Fibroblast of skin of scalp (primary cell): ENCODE results near the gene MAD2L1.

Source experiments
- DNase-seq: peaks from one replicate; pipeline ENCODE4 v3.0.0-alpha.2; 2013

MAD2L1 gene

DNA sequence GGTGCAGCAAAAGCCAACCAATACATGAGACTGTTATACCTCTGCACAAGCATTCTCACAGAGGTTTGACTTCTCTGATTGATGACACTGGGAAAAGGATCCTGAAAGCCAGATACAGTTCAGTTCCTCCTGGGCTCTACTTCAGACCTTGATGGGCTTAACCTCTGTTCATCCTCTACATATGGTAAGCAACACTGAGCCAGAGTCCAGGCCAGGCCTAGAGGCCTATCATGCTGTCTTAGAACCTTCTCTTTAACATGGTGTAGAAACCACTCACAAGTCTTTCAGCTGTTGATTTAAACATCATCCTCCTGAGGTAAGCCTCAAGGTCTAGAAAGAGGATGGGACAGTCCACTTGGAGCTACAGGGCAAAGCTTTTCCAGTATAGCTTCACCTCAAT lies 9.2 kb downstream of the MAD2L1 start:
- DNase-seq, result no peak

DNA sequence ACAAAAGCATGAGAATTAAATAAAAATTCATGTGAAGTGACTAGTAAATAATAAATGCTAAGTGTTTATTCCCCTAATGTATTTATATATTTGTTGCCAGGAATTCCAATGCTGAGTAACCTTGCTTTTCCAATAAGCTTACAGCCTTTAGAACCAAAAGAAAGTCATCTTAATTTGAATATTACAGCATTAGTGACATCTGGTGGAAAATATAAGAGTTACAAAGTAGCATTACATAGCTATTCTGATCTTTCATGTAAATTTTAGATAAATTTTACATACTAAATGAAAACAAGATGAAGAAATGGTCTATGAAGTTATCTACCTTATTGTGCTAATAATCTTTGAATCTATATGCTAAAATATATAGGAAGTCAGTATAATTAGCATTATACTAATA lies 10.4 kb downstream of the MAD2L1 start:
- peak; percentile 46 for DNase-seq

DNA sequence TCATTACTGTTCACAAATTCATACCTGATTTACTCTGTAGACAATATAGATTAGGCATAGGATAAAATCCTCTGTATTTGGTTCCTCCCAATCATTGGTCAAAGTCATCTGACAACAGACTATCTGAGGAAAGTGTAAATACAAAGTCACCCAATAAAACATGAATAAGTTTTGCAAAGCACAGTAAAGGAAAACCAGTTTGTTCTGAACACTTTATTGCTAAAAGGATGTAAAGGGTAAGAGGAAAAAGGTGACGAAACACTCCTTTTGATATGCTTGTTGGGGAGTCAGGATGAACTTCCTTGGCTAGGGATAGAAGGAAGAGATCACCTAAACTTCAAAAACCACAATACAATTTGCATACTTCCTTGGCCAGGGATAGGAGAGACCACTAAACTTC lies 10.9 kb downstream of the MAD2L1 start:
- no peak for DNase-seq

DNA sequence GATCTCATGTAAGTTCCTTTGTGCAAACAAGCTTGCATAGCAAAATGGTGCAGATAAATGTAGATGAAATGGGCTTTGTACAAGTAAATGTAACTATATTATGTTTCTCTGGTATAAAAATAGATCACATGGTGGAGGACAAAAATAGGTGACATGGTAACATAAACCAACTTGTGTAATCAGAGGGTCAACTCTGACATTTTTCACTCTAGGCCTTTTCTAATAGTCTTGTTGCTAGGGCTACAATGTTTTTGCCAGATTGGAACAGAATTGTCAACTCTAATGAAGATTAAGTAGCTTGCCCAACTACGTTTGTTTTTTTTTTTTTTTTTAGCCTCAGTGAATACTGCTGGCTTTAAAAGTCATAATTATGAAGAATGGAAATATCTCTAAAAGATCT lies 11.5 kb downstream of the MAD2L1 start:
- no peak for DNase-seq

DNA sequence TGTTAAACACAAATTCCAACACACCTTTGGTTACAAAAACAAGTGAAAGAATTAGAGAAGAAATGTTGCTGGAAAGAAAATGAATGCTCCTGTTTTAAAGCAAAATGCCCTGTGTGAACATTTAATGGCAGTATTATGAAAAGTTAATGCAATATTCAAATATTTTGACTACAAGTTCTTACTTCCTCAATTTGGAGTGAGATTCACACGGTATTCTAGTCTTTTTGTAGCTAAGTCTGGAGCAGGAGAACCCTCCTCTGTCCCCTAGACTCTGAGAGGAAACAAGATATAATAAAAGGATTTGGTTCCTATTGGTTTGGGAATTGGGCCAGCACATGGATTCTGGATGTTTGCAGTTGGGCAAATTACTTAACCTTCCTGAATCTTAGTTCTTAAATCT lies 12.7 kb downstream of the MAD2L1 start:
- DNase-seq, result no peak

DNA sequence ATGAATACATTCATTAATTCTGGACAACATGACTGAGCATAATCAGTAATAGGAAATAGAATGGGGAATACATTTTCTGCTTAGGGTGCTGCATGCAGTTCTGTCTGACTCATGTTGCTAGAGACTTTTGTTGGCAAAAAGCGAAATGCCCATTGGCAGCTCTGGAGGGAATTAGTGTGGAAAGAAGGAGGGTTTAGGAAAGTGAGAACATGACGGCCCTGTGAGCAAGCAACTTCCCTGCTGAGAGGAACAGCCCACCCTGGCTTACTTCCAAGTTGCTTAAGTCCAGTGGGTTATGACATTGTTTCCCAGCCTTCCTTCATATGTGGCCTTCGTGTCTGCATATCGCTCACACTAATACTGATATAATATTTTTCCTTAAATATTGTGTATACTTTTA lies 13.8 kb downstream of the MAD2L1 start:
- peak; percentile 96 for DNase-seq

DNA sequence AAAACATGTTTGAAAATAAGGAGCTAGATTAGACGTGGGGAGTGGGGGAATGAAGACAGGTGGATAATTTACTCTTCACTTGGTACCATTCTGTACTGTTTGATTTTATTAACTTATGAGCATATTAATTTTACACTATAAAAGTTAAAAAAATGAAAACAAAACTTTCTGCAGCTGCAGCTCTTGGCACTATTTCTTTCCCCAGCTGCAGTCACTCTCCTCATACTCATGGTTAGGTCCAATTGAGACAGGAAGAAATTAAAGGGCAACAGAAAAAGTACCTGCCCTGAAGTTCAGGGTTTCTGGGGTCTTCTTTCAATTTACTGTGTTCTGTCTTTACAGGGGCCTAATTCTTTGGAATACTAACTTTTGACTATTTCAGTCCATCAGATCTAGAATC lies 15.4 kb downstream of the MAD2L1 start:
- DNase-seq, result no peak

DNA sequence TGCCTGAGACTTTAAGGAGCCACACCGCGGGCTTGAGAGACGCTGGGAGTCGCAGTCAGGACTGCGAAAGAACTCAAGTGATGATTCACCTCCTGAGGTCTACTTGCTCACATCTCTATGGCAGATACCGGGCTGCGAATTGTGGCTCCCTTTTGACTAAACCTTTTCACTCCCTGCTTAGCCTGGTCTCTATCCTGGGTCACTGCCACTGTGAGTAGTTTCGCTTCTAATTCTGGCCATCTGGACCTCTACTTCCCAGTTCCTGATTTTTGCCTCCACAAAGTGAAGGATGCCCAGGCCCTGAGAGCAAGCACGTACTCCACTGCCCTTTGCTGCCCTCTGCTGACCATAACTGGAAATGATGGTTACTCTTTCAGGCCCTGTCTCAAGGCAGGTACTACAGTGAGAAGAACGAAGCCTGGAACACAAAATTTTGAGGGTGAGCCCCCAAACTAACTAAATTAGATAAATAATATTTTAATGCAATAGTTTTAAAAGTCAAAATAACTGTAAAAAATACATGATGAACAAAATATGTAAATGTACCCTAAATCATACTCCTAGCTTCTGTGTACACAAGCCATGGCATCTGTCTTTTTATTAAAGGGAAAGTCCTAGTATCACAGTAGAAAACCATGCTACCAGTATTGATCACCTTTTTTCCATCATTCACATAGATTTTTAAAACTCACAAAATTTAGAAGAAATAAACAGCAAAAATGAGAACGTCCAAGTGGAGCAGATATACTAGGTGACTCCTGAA lies 16.7 kb downstream of the MAD2L1 start:
- peak; percentile 84 for DNase-seq

DNA sequence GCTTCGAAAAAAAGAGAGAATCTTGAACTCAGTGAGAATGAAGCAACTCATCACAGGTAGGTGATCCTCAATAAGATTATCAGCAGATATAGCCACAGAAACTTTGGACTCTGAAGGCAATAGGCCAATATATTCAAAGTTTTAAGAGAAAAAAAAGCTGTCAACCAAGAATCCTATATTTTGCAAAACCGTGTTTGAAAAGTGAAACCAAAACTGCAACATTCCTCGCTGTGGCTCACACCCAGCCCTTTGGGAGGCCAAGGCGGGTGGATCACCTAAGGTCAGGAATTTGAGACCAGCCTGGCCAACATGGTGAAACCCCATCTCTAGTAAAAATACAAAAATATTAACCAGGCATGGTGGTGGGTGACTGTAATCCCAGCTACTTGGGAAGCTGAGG lies 22.8 kb downstream of the MAD2L1 start:
- no peak for DNase-seq

DNA sequence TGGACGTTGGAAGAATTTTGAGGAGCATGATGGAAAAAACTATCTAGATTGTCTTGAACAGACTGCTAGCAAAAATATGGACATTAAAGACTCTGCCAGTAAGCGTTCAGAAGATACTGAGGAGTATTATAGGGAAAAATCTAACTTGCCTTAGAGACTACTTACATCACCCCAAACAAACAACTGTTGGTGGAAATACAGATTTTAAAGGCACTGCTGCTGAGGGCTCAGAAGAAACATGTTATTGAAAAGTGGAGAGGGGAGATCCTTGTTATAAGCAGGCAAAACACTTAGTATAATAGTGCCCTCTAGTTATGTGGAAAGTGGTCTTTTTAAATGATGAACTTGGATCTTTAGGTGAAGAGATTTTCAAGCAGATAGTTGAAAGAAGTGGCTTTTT lies 29.2 kb downstream of the MAD2L1 start:
- DNase-seq, result no peak

DNA sequence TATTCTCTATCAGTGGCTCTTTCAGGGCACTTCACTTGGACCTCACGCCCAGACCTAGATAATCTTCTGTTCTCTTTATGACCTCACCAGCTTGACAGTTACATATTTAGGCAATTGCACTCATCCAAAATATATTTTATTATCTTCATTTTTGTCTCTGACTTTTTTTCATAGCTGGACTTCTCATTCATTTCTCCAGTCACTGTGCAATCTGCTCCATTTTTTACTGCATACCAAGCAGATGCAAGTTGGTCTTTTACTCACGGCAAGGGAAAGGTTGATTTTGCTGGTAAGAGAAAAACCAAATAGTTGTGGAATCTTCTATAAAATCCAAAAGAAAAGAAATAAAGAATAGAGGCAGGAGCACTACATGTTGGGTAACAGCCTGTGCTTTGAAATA lies 31.7 kb downstream of the MAD2L1 start:
- DNase-seq, result no peak

DNA sequence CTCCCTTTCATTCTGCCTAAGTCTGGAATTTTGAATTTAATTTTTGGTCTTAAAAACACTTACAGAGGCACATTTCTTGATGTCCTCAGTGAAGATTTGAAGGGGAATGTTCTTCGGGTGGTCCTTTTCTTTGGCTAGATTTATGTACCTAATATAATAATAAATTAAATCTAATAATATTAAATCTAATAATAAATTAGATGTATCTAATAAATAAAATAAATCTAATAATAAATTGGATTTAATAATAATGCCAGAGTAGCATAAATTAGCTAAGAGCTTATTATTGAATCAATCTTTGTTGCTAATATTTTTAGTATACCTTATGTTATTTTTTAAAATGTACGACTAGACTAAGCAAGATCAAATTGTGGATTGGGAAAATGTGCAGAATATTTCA lies 39.8 kb downstream of the MAD2L1 start:
- DNase-seq, result no peak

DNA sequence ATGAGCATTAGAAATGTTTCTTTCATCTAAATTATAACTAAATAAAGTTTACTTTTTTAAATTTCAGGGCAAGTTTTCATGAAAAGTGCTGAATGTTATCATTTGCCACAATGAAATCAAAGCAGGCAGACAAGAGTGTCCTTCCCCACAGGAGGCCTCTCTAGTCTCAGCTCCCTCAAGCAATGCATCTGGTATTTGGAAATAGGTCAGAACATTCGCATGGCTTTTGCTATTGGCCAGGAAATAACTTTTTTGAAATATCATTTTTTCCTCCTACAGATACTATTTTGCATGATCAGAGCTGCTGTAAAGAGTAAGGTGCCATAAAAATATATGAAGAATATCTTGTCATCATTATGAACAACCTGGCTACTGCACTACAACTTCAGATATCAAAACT lies 41.1 kb downstream of the MAD2L1 start:
- DNase-seq, result no peak

DNA sequence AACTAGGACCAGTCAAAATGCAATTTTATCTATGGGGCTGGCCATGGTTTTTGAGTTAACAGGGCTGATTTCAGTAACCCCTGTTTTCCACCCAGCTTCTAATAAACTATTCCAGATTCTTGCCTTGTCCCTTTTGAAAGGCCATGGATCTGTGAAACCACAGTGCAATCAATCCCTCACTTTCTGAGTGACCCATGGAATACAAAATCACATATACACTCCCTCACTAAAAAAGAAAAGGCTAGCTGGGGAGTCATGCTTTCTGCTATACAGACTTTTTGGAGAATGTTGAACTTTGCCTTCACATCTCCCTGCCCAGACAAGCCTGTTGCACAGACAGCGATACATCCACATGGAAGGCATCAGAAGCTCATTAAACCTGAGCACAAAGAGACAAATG lies 47.9 kb downstream of the MAD2L1 start:
- peak; percentile 23 for DNase-seq

DNA sequence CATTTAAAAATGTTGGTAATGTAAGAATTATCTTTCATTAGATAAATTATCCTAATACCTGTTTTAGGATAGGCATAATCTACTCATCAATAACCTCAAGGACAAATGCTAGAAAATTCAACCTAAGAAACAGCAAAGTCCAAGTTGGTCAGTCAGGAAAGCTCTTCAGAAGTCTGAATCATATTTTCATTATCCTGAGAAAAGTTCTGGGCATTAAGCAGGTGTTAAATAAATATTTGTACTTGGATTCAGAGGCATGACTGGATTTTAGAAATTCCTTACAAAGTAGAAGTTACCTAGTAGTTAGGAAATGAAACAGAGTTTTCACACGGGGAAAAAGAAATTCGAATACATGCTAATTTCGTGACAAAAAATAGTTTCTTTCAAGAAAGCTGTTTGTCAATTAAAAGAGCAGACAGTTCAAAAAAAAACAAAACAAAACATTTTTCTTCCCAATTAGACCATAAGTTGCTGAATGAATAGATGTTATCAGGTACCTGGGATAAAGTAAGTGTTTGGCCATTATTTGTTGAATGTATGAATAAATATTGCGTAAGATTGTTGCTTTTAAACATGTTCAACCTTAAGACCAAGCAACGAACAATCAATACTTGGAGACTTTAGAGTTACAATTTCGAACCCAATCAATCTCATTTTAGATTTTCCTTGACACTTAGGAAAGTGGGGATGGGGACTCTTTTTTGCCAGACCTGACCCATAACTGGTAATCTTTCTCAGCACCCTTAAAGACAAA lies 48.5 kb downstream of the MAD2L1 start:
- no peak for DNase-seq

DNA sequence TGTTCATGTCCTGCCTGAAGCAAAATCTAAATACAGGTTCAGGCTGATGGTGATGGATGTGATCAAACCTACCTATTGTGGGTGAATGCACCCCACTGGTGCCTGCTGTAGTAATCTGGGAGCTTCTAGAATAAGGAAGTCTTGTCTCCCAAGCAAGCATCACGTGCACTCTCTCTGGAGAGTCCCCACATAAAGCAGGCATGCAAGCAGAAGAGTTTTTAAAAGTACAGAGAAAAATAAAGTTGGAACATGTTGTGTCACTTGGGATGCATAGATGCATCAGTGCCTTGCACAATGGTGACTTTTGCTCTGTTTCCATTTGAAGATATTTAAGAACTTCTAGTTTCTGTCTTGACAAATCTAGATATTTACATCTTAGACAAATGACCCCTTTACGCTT lies 54.9 kb downstream of the MAD2L1 start:
- no peak for DNase-seq

DNA sequence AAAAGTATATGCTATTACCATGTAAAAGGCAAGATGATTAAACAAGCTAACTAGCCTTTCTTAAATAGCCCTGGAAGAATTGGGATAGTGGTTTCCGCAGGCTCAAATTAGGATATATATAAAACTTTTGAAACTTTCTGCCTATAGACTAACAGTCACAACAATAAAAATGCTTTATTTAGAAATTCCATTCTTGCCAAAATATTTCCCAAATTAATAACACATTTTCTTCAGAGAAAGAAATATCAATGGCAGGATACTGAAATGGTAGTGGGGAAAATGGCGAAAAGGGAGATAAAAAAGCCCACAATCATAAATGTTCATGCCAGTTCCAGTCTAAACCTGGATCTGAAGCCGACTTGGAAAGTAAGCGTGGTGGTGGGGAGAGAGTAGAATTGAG lies 56.0 kb downstream of the MAD2L1 start:
- peak; percentile 5 for DNase-seq

DNA sequence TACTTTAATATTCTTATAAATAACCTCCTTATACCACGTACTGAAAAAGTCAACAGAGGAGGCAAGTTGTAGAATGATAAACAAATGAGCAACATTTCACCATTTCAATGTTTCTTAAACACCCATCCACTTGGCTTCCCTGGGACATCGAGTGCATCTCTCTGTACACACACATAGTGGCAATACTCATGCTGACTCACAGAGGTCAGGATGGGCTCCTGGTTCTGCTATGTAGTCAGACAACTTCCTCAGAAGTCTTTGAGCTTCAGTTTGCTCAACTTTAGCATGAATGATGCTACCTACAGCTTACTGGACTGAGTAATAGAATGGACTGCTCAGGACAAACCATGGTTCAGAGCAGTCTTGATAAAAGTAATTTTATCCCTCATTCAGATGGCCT lies 56.9 kb downstream of the MAD2L1 start:
- peak; percentile 22 for DNase-seq

DNA sequence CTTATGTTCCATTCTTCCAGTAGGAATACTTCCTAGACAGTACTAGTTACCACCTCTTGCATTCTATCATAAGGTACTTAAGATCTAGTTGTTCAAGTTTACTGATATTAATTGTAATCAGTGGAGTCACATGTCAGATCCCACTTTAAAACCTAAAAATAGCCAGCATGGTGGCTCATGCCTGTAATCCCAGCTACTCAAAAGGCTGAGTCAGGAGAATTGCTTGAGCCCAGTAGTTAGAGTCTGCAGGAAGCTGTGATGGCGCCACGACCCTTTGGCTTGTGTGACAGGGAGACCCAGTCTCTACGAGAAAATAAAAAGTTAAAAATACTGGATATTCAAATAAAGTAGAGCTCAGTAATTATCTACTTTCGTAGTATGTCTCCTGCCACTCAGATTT lies 57.7 kb downstream of the MAD2L1 start:
- no peak for DNase-seq

DNA sequence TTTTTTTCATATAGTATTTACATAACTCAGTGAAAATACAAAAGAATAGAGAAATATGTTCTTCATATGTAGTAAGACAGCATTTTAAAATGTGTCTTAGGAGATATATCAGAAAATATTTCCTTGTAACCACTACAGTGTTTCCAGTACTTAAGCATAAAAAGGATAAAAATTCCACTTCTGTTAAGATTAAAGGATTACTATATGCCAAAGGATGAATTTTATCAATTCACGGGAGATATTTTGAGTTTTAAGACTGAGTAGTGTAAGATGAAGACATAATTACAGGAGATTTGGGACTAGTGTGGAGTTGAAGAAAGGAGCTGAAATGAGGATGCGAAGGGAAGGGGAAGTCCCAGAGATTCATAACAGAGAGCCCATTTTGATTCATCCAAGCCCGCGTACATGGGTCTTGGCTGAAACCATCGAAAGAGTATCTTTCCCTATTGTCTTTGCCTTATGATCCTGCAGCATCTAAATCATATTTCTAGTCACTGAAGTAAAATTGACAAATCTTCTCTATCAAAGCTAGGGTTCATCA lies 58.7 kb downstream of the MAD2L1 start:
- DNase-seq, result no peak

DNA sequence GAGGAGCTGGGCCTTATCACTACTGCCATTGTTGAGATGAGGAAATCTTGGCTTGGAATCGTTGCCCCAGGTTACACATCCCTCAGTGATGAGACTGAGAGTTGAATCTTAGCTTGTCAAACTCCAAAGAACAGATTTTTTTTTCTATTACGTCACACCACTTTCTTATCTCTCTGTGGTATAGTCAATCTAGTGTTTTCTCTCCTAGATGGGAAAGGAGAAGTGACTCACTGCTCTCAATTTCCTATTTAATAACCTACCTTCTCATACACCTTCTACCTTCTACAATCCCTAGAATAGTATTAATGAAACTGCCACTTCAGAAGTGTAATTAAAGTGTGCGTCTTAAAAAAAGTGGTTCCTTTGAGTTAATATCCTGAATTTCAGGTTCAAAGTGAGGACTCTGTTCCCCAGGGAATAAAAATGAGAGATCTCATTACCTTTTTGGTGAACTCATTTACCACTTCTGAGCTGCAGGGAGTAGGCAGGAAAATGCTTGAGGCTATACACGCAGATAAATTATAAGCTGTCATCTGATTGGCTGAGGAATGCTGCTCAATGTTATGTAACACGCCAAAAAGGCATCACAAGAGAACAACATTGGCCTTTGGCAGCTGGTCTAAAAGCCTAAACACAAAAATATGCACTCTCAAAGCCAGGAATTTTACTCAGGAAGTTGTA lies 59.3 kb downstream of the MAD2L1 start:
- DNase-seq, result peak; percentile 88
